Suprapubic skin (tissue), 4 donors: ENCODE data around the gene EYA2. TPM values are rescaled to one million over a fixed set of nuclear protein-coding genes. Genes with fewer than 3 reads are reported as not detected.

Source experiments
- DNase-seq, 2 donors: peaks; one replicate each; pipeline ENCODE4 v3.0.0-alpha.2; 2019; ENCODE audit warnings: low spot score in 2 of 2
- H3K27ac ChIP-seq: fragments of 200-600 bp; sonication (generic); one replicate; pipeline ENCODE4 v1.5.1; 2019
- H3K27me3 ChIP-seq: fragments of 200-600 bp; sonication (generic); one replicate; pipeline ENCODE4 v1.5.1; 2019
- H3K36me3 ChIP-seq: fragments of 200-600 bp; sonication (generic); one replicate; pipeline ENCODE4 v1.5.1; 2019
- H3K4me1 ChIP-seq: fragments of 200-600 bp; sonication (generic); one replicate; pipeline ENCODE4 v1.5.1; 2019
- H3K4me3 ChIP-seq: fragments of 200-600 bp; sonication (generic); one replicate; pipeline ENCODE4 v1.5.1; 2019; ENCODE audit warnings: mild to moderate bottlenecking
- H3K9me3 ChIP-seq: fragments of 200-600 bp; sonication (generic); one replicate; pipeline ENCODE4 v1.5.1; 2019
- CTCF ChIP-seq, 2 donors: fragments of 200-600 bp in 1 of 2; fragments of 450-650 bp in 1 of 2; sonication (generic) in 1 of 2; IDR thresholded peaks; one replicate each; pipeline ENCODE4 v1.5.1; 2016 to 2019; ENCODE audit warnings: antibody characterized with exemption in 2 of 2, mild to moderate bottlenecking in 1 of 2, moderate library complexity in 1 of 2
- EP300 ChIP-seq: sonication (generic); formaldehyde crosslinking; IDR thresholded peaks from one replicate; pipeline ENCODE4 v1.6.1; 2017; ENCODE audit warnings: antibody characterized with exemption
- POLR2A ChIP-seq, 2 donors: fragments of 450-650 bp; IDR thresholded peaks; one replicate each; pipeline ENCODE4 v1.6.1; 2017; ENCODE audit warnings: antibody characterized with exemption in 2 of 2, mild to moderate bottlenecking in 2 of 2, moderate library complexity in 2 of 2
- POLR2AphosphoS5 ChIP-seq, 3 donors: sonication (generic); formaldehyde crosslinking; IDR thresholded peaks; one replicate each; pipeline ENCODE4 v1.6.1; 2017; ENCODE audit warnings: antibody characterized with exemption in 3 of 3
- WGBS: methylation state at CpG from one replicate; pipeline ENCODE4 v1.1.5; 2018; 5-methylcytosine and 5-hydroxymethylcytosine counted together
- total RNA-seq, 4 donors: library from RNA; depleted of rRNA; stranded (reverse); fragments of >200 nt; gene quantifications; one replicate each; pipeline ENCODE4 v1.1.0, GENCODE V29; 2016

Gene EYA2
- total RNA-seq, 4 donors from 2014 or later = 2.3 to 4.0 (median 3.3) TPM

DNA sequence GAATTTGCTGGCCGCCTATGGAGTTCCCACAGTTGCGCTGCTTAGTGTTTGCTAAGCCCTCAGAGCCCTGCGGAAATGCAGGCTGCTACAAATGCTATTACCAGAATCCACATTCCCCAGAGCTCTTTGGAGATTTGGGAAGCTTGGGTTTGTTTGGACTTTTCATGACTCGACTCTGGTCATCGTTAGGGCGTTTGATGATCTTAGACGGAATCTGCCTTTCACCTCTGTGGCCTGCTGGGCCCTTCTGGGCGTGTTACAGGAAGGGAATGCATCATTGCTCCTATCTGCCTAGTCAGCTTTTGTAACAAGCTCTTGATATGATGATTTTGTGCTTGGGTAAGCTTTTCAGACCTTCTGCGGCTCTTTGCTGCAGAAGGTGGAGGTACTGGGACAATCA lies 50.8 kb downstream of the EYA2 start:
- WGBS = 72% methylated on average over 9 of the region's 9 CpGs
- no peaks in the 10 kb centered on the region for H3K4me1 ChIP-seq
- H3K36me3 ChIP-seq = no peaks in the 10 kb centered on the region
- no peak for TF ChIP-seq POLR2A (IDR thresholded peaks at IDR 0.05)
- TF ChIP-seq CTCF (IDR thresholded peaks at IDR 0.05) = no peak
- no peak for TF ChIP-seq POLR2AphosphoS5 (IDR thresholded peaks at IDR 0.05)
- no peak for TF ChIP-seq EP300
- no peaks in the 10 kb centered on the region for H3K9me3 ChIP-seq
- DNase-seq = no peak
- no peak overlapping the region for H3K4me3 ChIP-seq
- no peak overlapping the region for H3K27ac ChIP-seq
- no peaks in the 10 kb centered on the region for H3K27me3 ChIP-seq

DNA sequence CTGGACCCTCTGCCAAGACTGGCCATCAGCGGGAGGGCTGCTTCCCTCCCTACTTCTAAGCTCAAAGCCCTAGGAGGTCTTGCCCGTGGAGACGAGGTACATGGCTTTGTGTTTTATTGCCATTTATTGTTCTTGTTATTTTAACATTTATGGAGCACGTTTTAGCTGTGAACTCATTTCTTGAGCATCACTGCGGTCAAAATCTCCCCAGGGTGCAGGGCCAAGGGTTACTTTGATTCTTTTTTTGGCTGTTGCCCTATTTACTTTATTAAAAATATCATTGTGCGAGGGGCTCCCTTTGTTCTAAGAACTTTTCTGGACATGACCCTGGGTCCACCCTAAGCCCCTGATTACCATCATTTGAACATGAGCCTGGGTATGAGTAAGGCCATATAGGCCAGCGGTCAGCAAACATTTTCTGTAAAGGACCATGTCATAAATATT lies 51.6 kb downstream of the EYA2 start:
- H3K9me3 ChIP-seq = no peaks in the 10 kb centered on the region
- H3K27me3 ChIP-seq = no peaks in the 10 kb centered on the region
- no peaks in the 10 kb centered on the region for H3K36me3 ChIP-seq
- no peaks in the 10 kb centered on the region for H3K4me1 ChIP-seq
- H3K4me3 ChIP-seq = no peak overlapping the region
- DNase-seq = no peak
- TF ChIP-seq POLR2A (IDR thresholded peaks at IDR 0.05) = no peak
- no peak for TF ChIP-seq CTCF (IDR thresholded peaks at IDR 0.05)
- TF ChIP-seq EP300 = no peak
- no peak for TF ChIP-seq POLR2AphosphoS5 (IDR thresholded peaks at IDR 0.05)
- no peak overlapping the region for H3K27ac ChIP-seq
- WGBS = 80% methylated on average over 7 of the region's 7 CpGs

GRCh38 chr20:46946796-46947195 lies 52.2 kb downstream of the EYA2 start:
- DNase-seq = no peak
- no peak for TF ChIP-seq POLR2A (IDR thresholded peaks at IDR 0.05)
- TF ChIP-seq CTCF (IDR thresholded peaks at IDR 0.05) = no peak
- no peak for TF ChIP-seq POLR2AphosphoS5 (IDR thresholded peaks at IDR 0.05)
- Histone ChIP-seq H3K4me3 (no peak overlapping the region), H3K36me3 (no peaks in the 10 kb centered on the region), H3K27ac (no peak overlapping the region), H3K9me3 (no peaks in the 10 kb centered on the region), H3K27me3 (no peaks in the 10 kb centered on the region), H3K4me1 (no peaks in the 10 kb centered on the region)
- 69% methylated on average over 3 of the region's 3 CpGs for WGBS

DNA sequence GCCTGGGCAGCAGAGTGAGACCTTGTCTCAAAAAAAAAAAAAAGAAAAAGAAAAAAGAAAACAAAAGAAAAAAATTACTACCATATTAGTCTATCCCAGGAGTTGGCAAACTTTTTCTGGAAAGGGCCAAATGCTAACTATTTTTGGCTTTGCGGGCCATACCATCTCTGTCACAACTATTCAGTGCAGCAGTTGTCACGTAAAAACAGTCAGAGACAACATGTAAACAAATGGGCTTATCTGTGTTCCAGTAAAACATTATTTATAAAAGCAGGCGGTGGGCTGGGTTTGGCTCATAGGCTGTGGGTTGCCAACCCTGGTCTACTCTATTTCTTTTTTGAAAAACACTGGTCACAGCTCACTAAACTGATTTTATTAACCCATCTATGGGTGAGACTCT lies 53.4 kb downstream of the EYA2 start:
- Histone ChIP-seq H3K4me3 (no peak overlapping the region), H3K36me3 (no peaks in the 10 kb centered on the region), H3K27me3 (no peaks in the 10 kb centered on the region), H3K9me3 (no peaks in the 10 kb centered on the region), H3K4me1 (no peaks in the 10 kb centered on the region), H3K27ac (no peak overlapping the region)
- DNase-seq = no peak
- 67% methylated on average over 3 of the region's 3 CpGs for WGBS
- TF ChIP-seq CTCF (IDR thresholded peaks at IDR 0.05) = no peak
- no peak for TF ChIP-seq POLR2AphosphoS5 (IDR thresholded peaks at IDR 0.05)
- TF ChIP-seq POLR2A (IDR thresholded peaks at IDR 0.05) = no peak
- no peak for TF ChIP-seq EP300

- H3K4me3 ChIP-seq = no peak overlapping the region
- no peak for DNase-seq
- no peaks in the 10 kb centered on the region for H3K4me1 ChIP-seq
- no peaks in the 10 kb centered on the region for H3K9me3 ChIP-seq
- no peak for TF ChIP-seq CTCF (IDR thresholded peaks at IDR 0.05)
- no peak for TF ChIP-seq POLR2A (IDR thresholded peaks at IDR 0.05)
- TF ChIP-seq POLR2AphosphoS5 (IDR thresholded peaks at IDR 0.05) = no peak
- no peak for TF ChIP-seq EP300
- H3K27me3 ChIP-seq = no peaks in the 10 kb centered on the region
- WGBS = 76% methylated on average over 4 of the region's 4 CpGs
- H3K27ac ChIP-seq = no peak overlapping the region
- no peaks in the 10 kb centered on the region for H3K36me3 ChIP-seq
Measured at GRCh38 chr20:46951405-46951804, 56.8 kb downstream of the EYA2 start.
